ENCODE measurements around the gene STK32A.
"Not testable (repeated sequence)": the region's sequence is repeated elsewhere in the genome, so short reads cannot be mapped to it uniquely, and the experiment has no call there.

Gene STK32A

DNA sequence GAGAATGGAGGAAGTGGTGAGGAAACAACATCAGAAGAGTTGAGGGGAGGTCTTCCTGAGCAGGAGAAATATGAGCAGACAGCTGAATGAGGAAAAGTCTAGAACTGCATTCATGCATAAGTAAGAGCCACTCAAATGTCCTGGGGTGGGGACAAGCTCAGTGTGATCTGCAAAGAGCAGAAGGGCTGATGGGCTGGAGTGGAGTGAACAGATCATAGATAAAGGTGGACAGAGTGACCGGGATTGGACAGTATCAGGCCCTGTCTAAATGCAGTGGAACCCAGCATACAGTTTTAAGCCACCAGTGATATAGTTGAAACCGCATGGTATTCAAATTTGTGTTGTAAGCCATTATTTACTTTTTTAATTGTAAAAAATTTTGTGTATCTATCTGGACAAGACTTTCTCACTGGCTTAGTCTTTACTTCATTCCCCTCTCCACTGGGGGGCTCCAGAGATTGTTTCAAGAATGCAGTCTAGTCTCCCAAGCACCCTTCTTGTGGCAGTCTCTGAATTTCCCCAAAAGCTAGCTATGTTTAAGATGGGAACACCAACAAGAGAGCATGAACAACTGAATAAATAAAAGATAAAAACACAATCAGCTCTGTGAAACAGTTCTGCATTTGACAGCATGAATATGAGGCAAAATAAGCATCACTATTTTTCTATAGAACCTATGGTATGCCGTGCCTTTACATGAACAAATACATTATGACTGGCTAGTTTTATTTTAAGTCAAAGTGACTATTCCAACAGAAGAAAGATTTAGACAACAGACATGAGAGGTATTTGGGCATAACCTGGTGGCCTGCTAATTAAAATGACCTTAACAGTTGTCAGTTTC, 10.7 kb upstream of the STK32A start:
- Histone ChIP-seq H3K27me3 (replicated peaks in 2 of 5; ENCODE audit: control insufficient read depth in 4 of 5, insufficient read depth in 5 of 5, low read length in 4 of 5) (no peaks in the 10 kb centered on the region), H3K27ac (ENCODE audit: insufficient read depth in 1 of 2, low read depth in 1 of 2, low read length in 2 of 2, poor library complexity in 1 of 2, severe bottlenecking in 2 of 2) (no peak overlapping the region), H3K36me3 (ENCODE audit: control insufficient read depth in 4 of 4, insufficient read depth in 4 of 4, low read length in 3 of 4) (no peaks in the 10 kb centered on the region), H3K4me1 (ENCODE audit: control extremely low read depth in 1 of 4, control insufficient read depth in 4 of 4, insufficient read depth in 4 of 4, low read length in 3 of 4) (peaks cover 0 to 10% (median 6%) of the 10 kb centered on the region in 4 experiments), H3K9me3 (ENCODE audit: control extremely low read depth in 1 of 5, control insufficient read depth in 4 of 5, insufficient read depth in 2 of 5, low read depth in 1 of 5, low read length in 4 of 5) (peaks cover 0 to 3% (median 0%) of the 10 kb centered on the region in 5 experiments), H3K4me3 (ENCODE audit: control insufficient read depth in 1 of 7, extremely low read depth in 1 of 7, insufficient read depth in 4 of 7, low read depth in 2 of 7, low read length in 6 of 7) (no peak overlapping the region)
- POLR2A ChIA-PET: no interaction called here
- WGBS (ENCODE audit: insufficient coverage): 80% methylated on average over 1 of the region's 3 CpGs
- peak; percentile 21 to 57 (median 44) for DNase-seq
- CTCF ChIA-PET: interaction anchor here (0.9 to 3.1 kb wide), 11 partner anchors 10 to 351 kb away, joined by 3 to 18 read pairs (median 3); no protein-coding TSS in a partner anchor

DNA sequence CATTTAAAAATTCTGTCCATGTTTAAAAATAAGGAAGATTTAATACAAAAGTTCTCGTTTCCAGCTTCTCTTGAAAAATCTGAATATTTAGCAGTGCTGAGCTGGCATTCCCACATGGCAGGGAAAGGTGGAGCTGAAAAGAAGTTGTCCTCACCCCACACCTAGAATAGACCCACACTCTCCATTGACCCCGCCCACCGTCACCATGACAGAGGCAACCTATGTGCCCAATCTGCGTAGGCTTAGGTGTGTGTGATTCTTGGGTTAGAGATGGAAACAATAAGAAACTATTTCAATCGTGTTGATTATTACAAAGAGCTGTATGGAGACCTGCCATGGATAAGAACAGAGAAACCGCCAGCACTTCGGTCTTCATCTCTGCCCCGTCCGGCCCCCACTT, 8.9 kb upstream of the STK32A start:
- WGBS (ENCODE audit: insufficient coverage): 95% methylated on average over 5 of the region's 9 CpGs
- no peak for DNase-seq
- Histone ChIP-seq H3K4me1 (ENCODE audit: control extremely low read depth in 1 of 4, control insufficient read depth in 4 of 4, insufficient read depth in 4 of 4, low read length in 3 of 4) (peaks cover 0 to 10% (median 6%) of the 10 kb centered on the region in 4 experiments), H3K36me3 (ENCODE audit: control insufficient read depth in 4 of 4, insufficient read depth in 4 of 4, low read length in 3 of 4) (no peaks in the 10 kb centered on the region), H3K27me3 (replicated peaks in 2 of 5; ENCODE audit: control insufficient read depth in 4 of 5, insufficient read depth in 5 of 5, low read length in 4 of 5) (peaks cover 0 to 8% (median 2%) of the 10 kb centered on the region in 5 experiments), H3K9me3 (ENCODE audit: control extremely low read depth in 1 of 5, control insufficient read depth in 4 of 5, insufficient read depth in 2 of 5, low read depth in 1 of 5, low read length in 4 of 5) (peaks cover 0 to 3% (median 0%) of the 10 kb centered on the region in 5 experiments), H3K27ac (ENCODE audit: insufficient read depth in 1 of 2, low read depth in 1 of 2, low read length in 2 of 2, poor library complexity in 1 of 2, severe bottlenecking in 2 of 2) (no peak overlapping the region), H3K4me3 (ENCODE audit: control insufficient read depth in 1 of 7, extremely low read depth in 1 of 7, insufficient read depth in 4 of 7, low read depth in 2 of 7, low read length in 6 of 7) (no peak overlapping the region)
- CTCF ChIA-PET: interaction anchor here (0.9 to 1.1 kb wide), 3 partner anchors 9 to 163 kb away, joined by 3 to 4 read pairs (median 4); no protein-coding TSS in a partner anchor
- POLR2A ChIA-PET: no interaction called here

DNA sequence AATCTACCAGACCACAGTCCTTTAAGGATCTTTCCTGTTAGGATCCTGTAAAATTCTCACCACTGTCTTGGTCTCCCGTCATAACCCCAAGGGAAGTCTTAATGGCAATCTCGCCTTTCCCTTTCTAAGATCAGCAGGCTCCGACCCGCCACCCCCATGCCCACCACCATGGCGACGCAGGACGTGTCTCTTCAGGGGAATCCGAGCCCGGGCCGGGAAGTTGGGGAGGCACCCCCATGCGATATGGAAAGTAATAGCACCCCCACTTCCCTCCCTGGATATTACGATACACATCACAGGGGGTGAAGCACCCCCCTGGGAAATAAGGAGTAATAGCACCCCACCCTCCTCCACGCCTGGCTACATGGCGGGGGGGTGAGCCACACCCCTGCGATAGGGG, 8.3 kb upstream of the STK32A start:
- no peak overlapping the region for H3K27ac ChIP-seq (ENCODE audit: insufficient read depth in 1 of 2, low read depth in 1 of 2, low read length in 2 of 2, poor library complexity in 1 of 2, severe bottlenecking in 2 of 2)
- ChIA-PET POLR2A (no interaction called here), CTCF (no interaction called here)
- no peaks in the 10 kb centered on the region for H3K36me3 ChIP-seq (ENCODE audit: control insufficient read depth in 4 of 4, insufficient read depth in 4 of 4, low read length in 3 of 4)
- H3K9me3 ChIP-seq (ENCODE audit: control extremely low read depth in 1 of 5, control insufficient read depth in 4 of 5, insufficient read depth in 2 of 5, low read depth in 1 of 5, low read length in 4 of 5): peaks cover 0 to 3% (median 0%) of the 10 kb centered on the region in 5 experiments
- DNase-seq: no peak
- peaks cover 0 to 10% (median 6%) of the 10 kb centered on the region in 4 experiments for H3K4me1 ChIP-seq (ENCODE audit: control extremely low read depth in 1 of 4, control insufficient read depth in 4 of 4, insufficient read depth in 4 of 4, low read length in 3 of 4)
- H3K4me3 ChIP-seq (ENCODE audit: control insufficient read depth in 1 of 7, extremely low read depth in 1 of 7, insufficient read depth in 4 of 7, low read depth in 2 of 7, low read length in 6 of 7): no peak overlapping the region
- H3K27me3 ChIP-seq (replicated peaks in 2 of 5; ENCODE audit: control insufficient read depth in 4 of 5, insufficient read depth in 5 of 5, low read length in 4 of 5): peaks cover 0 to 14% (median 4%) of the 10 kb centered on the region in 5 experiments
- 100% methylated on average over 8 of the region's 15 CpGs for WGBS (ENCODE audit: insufficient coverage)

DNA sequence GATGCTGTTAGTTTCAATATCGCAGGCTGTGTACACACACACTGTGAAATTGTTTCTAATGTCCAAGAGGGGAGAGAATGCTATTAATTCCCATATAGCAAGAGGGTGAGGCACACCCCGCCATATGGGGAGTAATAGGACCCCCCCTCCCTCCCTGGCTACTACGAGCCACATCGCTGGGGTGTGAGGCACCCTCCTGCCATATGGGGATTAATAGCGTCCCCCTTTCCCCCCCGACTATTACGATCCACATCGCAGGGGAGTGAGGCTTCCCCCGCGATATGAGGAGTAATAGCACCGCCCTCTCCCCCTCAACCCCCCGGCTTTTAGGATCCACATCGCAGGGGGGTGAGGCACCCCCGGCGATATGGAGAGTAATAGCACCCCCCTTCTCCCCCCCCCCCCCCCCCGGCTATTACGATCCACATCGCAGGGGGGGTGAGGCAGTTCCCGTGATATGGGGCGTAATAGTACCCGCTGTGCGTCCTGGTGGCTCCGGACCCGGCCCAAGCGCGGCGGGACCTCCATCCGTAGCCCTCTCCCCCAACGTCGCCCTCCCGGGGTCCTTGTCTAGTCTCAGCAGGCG, 494 bp upstream of the STK32A start:
- H3K36me3 ChIP-seq (ENCODE audit: control insufficient read depth in 4 of 4, insufficient read depth in 4 of 4, low read length in 3 of 4): no peaks in the 10 kb centered on the region
- ChIA-PET CTCF (interaction anchor here (1.1 kb wide), 1 partner anchor 220 kb away, joined by 3 read pairs; no protein-coding TSS in a partner anchor), POLR2A (no interaction called here)
- 0% methylated on average over 6 of the region's 32 CpGs for WGBS (ENCODE audit: insufficient coverage)
- peak in 2 of 3 donors; percentile 18 to 20 for DNase-seq
- H3K4me3 ChIP-seq (ENCODE audit: control insufficient read depth in 1 of 7, extremely low read depth in 1 of 7, insufficient read depth in 4 of 7, low read depth in 2 of 7, low read length in 6 of 7): peak overlapping the region in 6 of 7 experiments; percentile 20 to 74 (median 55)
- peaks cover 0 to 2% (median 0%) of the 10 kb centered on the region in 5 experiments for H3K9me3 ChIP-seq (ENCODE audit: control extremely low read depth in 1 of 5, control insufficient read depth in 4 of 5, insufficient read depth in 2 of 5, low read depth in 1 of 5, low read length in 4 of 5)
- H3K27me3 ChIP-seq (replicated peaks in 2 of 5; ENCODE audit: control insufficient read depth in 4 of 5, insufficient read depth in 5 of 5, low read length in 4 of 5): peaks cover 12 to 71% (median 42%) of the 10 kb centered on the region in 5 experiments
- H3K27ac ChIP-seq (ENCODE audit: insufficient read depth in 1 of 2, low read depth in 1 of 2, low read length in 2 of 2, poor library complexity in 1 of 2, severe bottlenecking in 2 of 2): no peak overlapping the region
- peaks cover 0 to 12% (median 5%) of the 10 kb centered on the region in 4 experiments for H3K4me1 ChIP-seq (ENCODE audit: control extremely low read depth in 1 of 4, control insufficient read depth in 4 of 4, insufficient read depth in 4 of 4, low read length in 3 of 4)

DNA sequence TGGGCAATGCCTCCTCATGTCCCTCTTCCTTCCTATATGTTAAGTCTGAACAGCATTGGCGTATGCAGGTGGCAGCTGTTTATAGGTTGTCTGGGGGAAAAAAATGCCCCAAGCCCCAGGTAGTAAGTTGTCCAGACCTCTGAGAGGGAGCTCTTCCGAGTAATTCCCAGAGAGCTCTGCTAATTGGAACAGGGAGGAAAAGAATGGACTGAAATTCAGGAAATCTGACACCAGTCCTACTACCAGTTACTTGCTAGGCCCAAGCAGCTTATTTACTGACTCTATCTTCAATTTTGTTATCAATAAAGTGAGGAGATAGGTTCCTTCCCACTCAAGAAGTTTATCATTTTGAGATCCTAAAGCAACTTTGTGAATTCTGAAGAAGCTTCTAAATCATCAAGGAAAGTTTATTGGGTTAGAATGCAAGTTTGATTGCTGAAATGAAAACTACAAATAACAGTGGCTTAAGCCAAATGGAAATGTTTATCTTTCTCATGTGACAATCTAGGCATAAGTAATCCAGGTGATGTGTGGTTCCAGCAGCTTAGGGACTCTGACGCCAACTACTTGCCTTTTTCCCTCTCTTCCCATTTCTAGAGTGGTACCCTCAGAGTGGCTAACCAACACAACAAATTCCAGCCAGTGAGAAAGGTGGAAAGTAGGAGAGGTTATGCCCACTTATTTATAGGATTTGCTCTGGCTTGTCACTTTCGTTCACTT, 5.6 kb downstream of the STK32A start:
- H3K9me3 ChIP-seq (ENCODE audit: control extremely low read depth in 1 of 5, control insufficient read depth in 4 of 5, insufficient read depth in 2 of 5, low read depth in 1 of 5, low read length in 4 of 5): peaks cover 0 to 2% (median 0%) of the 10 kb centered on the region in 5 experiments
- CTCF ChIA-PET: no interaction called here
- DNase-seq: no peak
- POLR2A ChIA-PET: no interaction called here
- no peak overlapping the region for H3K27ac ChIP-seq (ENCODE audit: insufficient read depth in 1 of 2, low read depth in 1 of 2, low read length in 2 of 2, poor library complexity in 1 of 2, severe bottlenecking in 2 of 2)
- H3K4me3 ChIP-seq (ENCODE audit: control insufficient read depth in 1 of 7, extremely low read depth in 1 of 7, insufficient read depth in 4 of 7, low read depth in 2 of 7, low read length in 6 of 7): no peak overlapping the region
- H3K27me3 ChIP-seq (replicated peaks in 2 of 5; ENCODE audit: control insufficient read depth in 4 of 5, insufficient read depth in 5 of 5, low read length in 4 of 5): peaks cover 10 to 20% (median 16%) of the 10 kb centered on the region in 5 experiments
- 90% methylated on average over 2 of the region's 4 CpGs for WGBS (ENCODE audit: insufficient coverage)
- no peaks in the 10 kb centered on the region for H3K36me3 ChIP-seq (ENCODE audit: control insufficient read depth in 4 of 4, insufficient read depth in 4 of 4, low read length in 3 of 4)
- no peaks in the 10 kb centered on the region for H3K4me1 ChIP-seq (ENCODE audit: control extremely low read depth in 1 of 4, control insufficient read depth in 4 of 4, insufficient read depth in 4 of 4, low read length in 3 of 4)

DNA sequence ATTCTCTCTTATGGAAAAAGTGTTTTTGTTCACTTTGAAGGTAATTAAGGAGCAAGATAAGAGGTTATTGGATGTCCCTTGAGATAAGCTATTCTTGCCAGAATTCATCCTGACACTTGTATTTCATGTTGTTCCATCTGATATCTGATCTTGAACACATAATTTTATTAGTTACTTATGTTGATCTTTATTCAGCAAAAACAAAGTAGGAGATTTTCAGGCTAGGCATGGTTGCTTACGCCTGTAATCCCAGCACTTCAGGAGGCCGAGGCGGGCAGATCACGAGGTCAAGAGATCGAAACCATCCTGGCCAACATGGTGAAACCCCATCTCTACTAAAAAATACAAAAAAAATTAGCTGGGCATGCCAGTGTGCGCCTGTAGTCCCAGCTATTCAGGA, 8.4 kb downstream of the STK32A start:
- POLR2A ChIA-PET; H3K27me3 ChIP-seq (replicated peaks in 2 of 5; ENCODE audit: control insufficient read depth in 4 of 5, insufficient read depth in 5 of 5, low read length in 4 of 5); H3K4me3 ChIP-seq (ENCODE audit: control insufficient read depth in 1 of 7, extremely low read depth in 1 of 7, insufficient read depth in 4 of 7, low read depth in 2 of 7, low read length in 6 of 7); H3K4me1 ChIP-seq (ENCODE audit: control extremely low read depth in 1 of 4, control insufficient read depth in 4 of 4, insufficient read depth in 4 of 4, low read length in 3 of 4); H3K27ac ChIP-seq (ENCODE audit: insufficient read depth in 1 of 2, low read depth in 1 of 2, low read length in 2 of 2, poor library complexity in 1 of 2, severe bottlenecking in 2 of 2); DNase-seq; H3K9me3 ChIP-seq (ENCODE audit: control extremely low read depth in 1 of 5, control insufficient read depth in 4 of 5, insufficient read depth in 2 of 5, low read depth in 1 of 5, low read length in 4 of 5); CTCF ChIA-PET; H3K36me3 ChIP-seq (ENCODE audit: control insufficient read depth in 4 of 4, insufficient read depth in 4 of 4, low read length in 3 of 4): not testable (repeated sequence)
- WGBS (ENCODE audit: insufficient coverage): no CpG with 5 or more reads among the region's 6 CpGs
